ENCODE measurements around the gene GGTA1. TPM values are rescaled to one million over a fixed set of nuclear protein-coding genes. Genes with fewer than 3 reads are reported as not detected.

The GGTA1 gene
- polyA plus RNA-seq, 1 donor from 2014 or later: not detected

DNA sequence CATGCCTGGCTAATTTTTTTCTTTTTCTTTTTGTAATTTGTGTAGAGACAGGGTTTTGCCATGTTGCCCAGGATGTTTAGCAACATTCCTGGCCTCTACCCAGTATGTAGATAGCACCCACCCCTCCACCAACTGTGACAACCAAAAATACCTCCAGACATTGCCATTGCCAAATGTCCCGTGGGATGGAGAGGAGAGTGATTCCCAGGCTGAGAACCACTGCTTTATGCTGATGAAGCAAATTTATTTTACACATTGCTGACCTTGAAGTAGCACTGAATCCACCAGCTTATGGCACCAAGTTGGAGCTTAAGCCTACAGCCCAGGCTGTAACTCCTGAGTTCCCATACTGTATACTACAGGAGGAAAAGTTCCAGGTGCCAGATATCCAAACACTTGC lies 58.5 kb downstream of the GGTA1 start:
- no peaks in the 10 kb centered on the region for H3K36me3 ChIP-seq (ENCODE audit: insufficient read depth, low read length)
- H3K27ac ChIP-seq (ENCODE audit: low read length): no peak overlapping the region
- H4K20me1 ChIP-seq (ENCODE audit: insufficient read depth): no peaks in the 10 kb centered on the region
- no peaks in the 10 kb centered on the region for H3K9me2 ChIP-seq (ENCODE audit: insufficient read depth, low read length)
- H3K9ac ChIP-seq (ENCODE audit: low read length): no peak overlapping the region
- no peaks in the 10 kb centered on the region for H3K79me2 ChIP-seq (replicated peaks; ENCODE audit: insufficient read depth, low read length)
- H2AFZ ChIP-seq (ENCODE audit: low read depth, low read length): no peak overlapping the region
- TF ChIP-seq TAF1 (IDR thresholded peaks at IDR 0.05; ENCODE audit: low read depth) (no peak), EZH2 (IDR thresholded peaks at IDR 0.05; ENCODE audit: borderline replicate concordance, insufficient read depth, low read length, poor library complexity, severe bottlenecking) (no peak), EP300 (conservative IDR thresholded peaks at IDR 0.05; ENCODE audit: poor library complexity, severe bottlenecking) (no peak), CTCF (IDR thresholded peaks at IDR 0.05; ENCODE audit: poor library complexity, severe bottlenecking) (no peak), SMC3 (conservative IDR thresholded peaks at IDR 0.05; ENCODE audit: poor library complexity) (no peak), RAD21 (conservative IDR thresholded peaks at IDR 0.05) (no peak), MXI1 (conservative IDR thresholded peaks at IDR 0.05; ENCODE audit: poor library complexity, severe bottlenecking) (no peak), POLR2AphosphoS5 (IDR thresholded peaks at IDR 0.05) (no peak)
- TF ChIP-seq, protein P1, sequence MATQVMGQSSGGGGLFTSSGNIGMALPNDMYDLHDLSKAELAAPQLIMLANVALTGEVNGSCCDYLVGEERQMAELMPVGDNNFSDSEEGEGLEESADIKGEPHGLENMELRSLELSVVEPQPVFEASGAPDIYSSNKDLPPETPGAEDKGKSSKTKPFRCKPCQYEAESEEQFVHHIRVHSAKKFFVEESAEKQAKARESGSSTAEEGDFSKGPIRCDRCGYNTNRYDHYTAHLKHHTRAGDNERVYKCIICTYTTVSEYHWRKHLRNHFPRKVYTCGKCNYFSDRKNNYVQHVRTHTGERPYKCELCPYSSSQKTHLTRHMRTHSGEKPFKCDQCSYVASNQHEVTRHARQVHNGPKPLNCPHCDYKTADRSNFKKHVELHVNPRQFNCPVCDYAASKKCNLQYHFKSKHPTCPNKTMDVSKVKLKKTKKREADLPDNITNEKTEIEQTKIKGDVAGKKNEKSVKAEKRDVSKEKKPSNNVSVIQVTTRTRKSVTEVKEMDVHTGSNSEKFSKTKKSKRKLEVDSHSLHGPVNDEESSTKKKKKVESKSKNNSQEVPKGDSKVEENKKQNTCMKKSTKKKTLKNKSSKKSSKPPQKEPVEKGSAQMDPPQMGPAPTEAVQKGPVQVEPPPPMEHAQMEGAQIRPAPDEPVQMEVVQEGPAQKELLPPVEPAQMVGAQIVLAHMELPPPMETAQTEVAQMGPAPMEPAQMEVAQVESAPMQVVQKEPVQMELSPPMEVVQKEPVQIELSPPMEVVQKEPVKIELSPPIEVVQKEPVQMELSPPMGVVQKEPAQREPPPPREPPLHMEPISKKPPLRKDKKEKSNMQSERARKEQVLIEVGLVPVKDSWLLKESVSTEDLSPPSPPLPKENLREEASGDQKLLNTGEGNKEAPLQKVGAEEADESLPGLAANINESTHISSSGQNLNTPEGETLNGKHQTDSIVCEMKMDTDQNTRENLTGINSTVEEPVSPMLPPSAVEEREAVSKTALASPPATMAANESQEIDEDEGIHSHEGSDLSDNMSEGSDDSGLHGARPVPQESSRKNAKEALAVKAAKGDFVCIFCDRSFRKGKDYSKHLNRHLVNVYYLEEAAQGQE (IDR thresholded peaks at IDR 0.05; ENCODE audit: borderline replicate concordance): no peak
- H3F3A ChIP-seq (ENCODE audit: insufficient read depth, low read length, poor library complexity, severe bottlenecking): no peaks in the 10 kb centered on the region
- H3K4me3 ChIP-seq (ENCODE audit: low read length): no peak overlapping the region
- H3K4me2 ChIP-seq (ENCODE audit: low read length): no peak overlapping the region
- H3K9me3 ChIP-seq (ENCODE audit: low read length): no peaks in the 10 kb centered on the region
- H3K27me3 ChIP-seq (ENCODE audit: insufficient read depth, low read depth, low read length): no peaks in the 10 kb centered on the region

- no peak overlapping the region for H3K27ac ChIP-seq (ENCODE audit: low read length)
- no peaks in the 10 kb centered on the region for H4K20me1 ChIP-seq (ENCODE audit: insufficient read depth)
- H3K9me2 ChIP-seq (ENCODE audit: insufficient read depth, low read length): no peaks in the 10 kb centered on the region
- H3F3A ChIP-seq (ENCODE audit: insufficient read depth, low read length, poor library complexity, severe bottlenecking): no peaks in the 10 kb centered on the region
- no peak for TF ChIP-seq TAF1 (IDR thresholded peaks at IDR 0.05; ENCODE audit: low read depth)
- TF ChIP-seq, protein P1 (IDR thresholded peaks at IDR 0.05; ENCODE audit: borderline replicate concordance): no peak
- no peaks in the 10 kb centered on the region for H3K9me3 ChIP-seq (ENCODE audit: low read length)
- no peaks in the 10 kb centered on the region for H3K79me2 ChIP-seq (replicated peaks; ENCODE audit: insufficient read depth, low read length)
- no peaks in the 10 kb centered on the region for H3K27me3 ChIP-seq (ENCODE audit: insufficient read depth, low read depth, low read length)
- H3K9ac ChIP-seq (ENCODE audit: low read length): no peak overlapping the region
- no peak overlapping the region for H3K4me2 ChIP-seq (ENCODE audit: low read length)
- no peaks in the 10 kb centered on the region for H3K36me3 ChIP-seq (ENCODE audit: insufficient read depth, low read length)
- H2AFZ ChIP-seq (ENCODE audit: low read depth, low read length): no peak overlapping the region
- no peak overlapping the region for H3K4me3 ChIP-seq (ENCODE audit: low read length)
Observed at GRCh38 chr9:121439711-121440664, 59.7 kb downstream of the GGTA1 start.

All from neural cell (in vitro differentiated cells).